CD4-positive, alpha-beta T cell (primary cell): ENCODE data around the gene THOC5. TPM values are rescaled to one million over a fixed set of nuclear protein-coding genes. Genes with fewer than 3 reads are reported as not detected.

ENCODE experiments used
- ATAC-seq: fragments of 200-7000 bp; cut with Tn5 transposase; one replicate; pipeline ENCODE4 v1.10.0; 2022; ENCODE audit warnings: mild to moderate bottlenecking; ENCODE audit not compliant: poor library complexity
- CTCF ChIA-PET: fragments of 350-600 bp; sonication (Branson Sonifier 250); formaldehyde crosslinking; loops from one replicate; lab custom pipeline; 2021; ENCODE audit warnings: antibody characterized with exemption, inconsistent platforms; lab: Charles Lee
- POLR2A ChIA-PET: fragments of 350-600 bp; sonication (Branson Sonifier 250); formaldehyde crosslinking; loops from one replicate; lab custom pipeline; 2021; ENCODE audit warnings: antibody characterized with exemption, inconsistent platforms; lab: Charles Lee
- DNase-seq, 14 experiments: peaks; one replicate each; pipeline ENCODE4 v3.0.0-alpha.2; 2013 to 2020; ENCODE audit warnings: mixed read lengths in 2 of 14
- H3K27ac ChIP-seq, 2 donors: one replicate each; pipeline versions ENCODE4 v1.5.1 to v1.7.0; 2013; ENCODE audit warnings: low read length in 2 of 2, low read depth in 1 of 2, mild to moderate bottlenecking in 1 of 2
- H3K27me3 ChIP-seq, 2 experiments: 1 replicate in 1 of 2; 2 replicates in 1 of 2; pipeline versions ENCODE4 v1.6.1 to v1.7.0; 2013; ENCODE audit warnings: low read length in 2 of 2, control low read depth in 1 of 2, mild to moderate bottlenecking in 1 of 2, moderate library complexity in 1 of 2; ENCODE audit not compliant: insufficient read depth in 2 of 2, control insufficient read depth in 1 of 2
- H3K36me3 ChIP-seq: one replicate; pipeline ENCODE4 v1.6.1; 2013; ENCODE audit warnings: low read length, control low read depth; ENCODE audit not compliant: insufficient read depth
- H3K4me1 ChIP-seq: one replicate; pipeline ENCODE4 v1.6.1; 2013; ENCODE audit warnings: low read length, control low read depth; ENCODE audit not compliant: insufficient read depth
- H3K4me3 ChIP-seq: one replicate; pipeline ENCODE4 v1.5.1; 2013; ENCODE audit warnings: mild to moderate bottlenecking, low read length, moderate library complexity
- H3K9me3 ChIP-seq, 2 experiments: 1 replicate in 1 of 2; 2 replicates in 1 of 2; pipeline versions ENCODE4 v1.6.1 to v1.7.0; 2013; ENCODE audit warnings: low read length in 2 of 2, mild to moderate bottlenecking in 2 of 2, control low read depth in 1 of 2, moderate library complexity in 1 of 2; ENCODE audit not compliant: control insufficient read depth in 1 of 2, insufficient read depth in 1 of 2
- H3K27ac Mint-ChIP-seq: one replicate; pipeline ENCODE4 v1.8.0; 2020; ENCODE audit warnings: mixed read lengths
- H3K27me3 Mint-ChIP-seq: one replicate; pipeline ENCODE4 v1.8.0; 2021; ENCODE audit warnings: mixed read lengths
- H3K36me3 Mint-ChIP-seq: one replicate; pipeline ENCODE4 v1.8.0; 2021; ENCODE audit warnings: low read depth, mixed read lengths
- H3K4me1 Mint-ChIP-seq: one replicate; pipeline ENCODE4 v1.8.0; 2021; ENCODE audit warnings: low read depth, mixed read lengths
- H3K4me3 Mint-ChIP-seq: one replicate; pipeline ENCODE4 v1.8.0; 2020; ENCODE audit warnings: mild to moderate bottlenecking, mixed read lengths
- H3K9me3 Mint-ChIP-seq: one replicate; pipeline ENCODE4 v1.8.0; 2020; ENCODE audit warnings: mixed read lengths
- intact Hi-C, 2 experiments: fragments of 100-400 bp; cut with DNase I in 1 of 2; cut with micrococcal nuclease in 1 of 2; formaldehyde crosslinking; loops; one replicate each; pipeline versions ENCODE4 v1.15.1 to v1.9.0; 2023 to 2025; cut with DNase I, micrococcal nuclease
- total RNA-seq, 174 experiments: library from RNA in 2 of 174; stranded (reverse) in 2 of 174; gene quantifications; one replicate each; pipeline ENCODE4 v1.2.3 and lab custom pipeline; 2021 to 2026
- TF ChIP-seq, protein P1 (sequence below): fragments of 200-600 bp; IDR thresholded peaks from one replicate; pipeline ENCODE4 v1.8.0; 2022; ENCODE audit warnings: antibody characterized with exemption, mild to moderate bottlenecking

The THOC5 gene
- total RNA-seq, 2 experiments from 2014 or later: 27.1 to 32.9 TPM

- H3K4me1 ChIP-seq: peaks cover 1% of the 10 kb centered on the region
- no peaks in the 10 kb centered on the region for H3K27me3 Mint-ChIP-seq
- no peak overlapping the region for H3K27ac ChIP-seq
- TF ChIP-seq, protein P1, sequence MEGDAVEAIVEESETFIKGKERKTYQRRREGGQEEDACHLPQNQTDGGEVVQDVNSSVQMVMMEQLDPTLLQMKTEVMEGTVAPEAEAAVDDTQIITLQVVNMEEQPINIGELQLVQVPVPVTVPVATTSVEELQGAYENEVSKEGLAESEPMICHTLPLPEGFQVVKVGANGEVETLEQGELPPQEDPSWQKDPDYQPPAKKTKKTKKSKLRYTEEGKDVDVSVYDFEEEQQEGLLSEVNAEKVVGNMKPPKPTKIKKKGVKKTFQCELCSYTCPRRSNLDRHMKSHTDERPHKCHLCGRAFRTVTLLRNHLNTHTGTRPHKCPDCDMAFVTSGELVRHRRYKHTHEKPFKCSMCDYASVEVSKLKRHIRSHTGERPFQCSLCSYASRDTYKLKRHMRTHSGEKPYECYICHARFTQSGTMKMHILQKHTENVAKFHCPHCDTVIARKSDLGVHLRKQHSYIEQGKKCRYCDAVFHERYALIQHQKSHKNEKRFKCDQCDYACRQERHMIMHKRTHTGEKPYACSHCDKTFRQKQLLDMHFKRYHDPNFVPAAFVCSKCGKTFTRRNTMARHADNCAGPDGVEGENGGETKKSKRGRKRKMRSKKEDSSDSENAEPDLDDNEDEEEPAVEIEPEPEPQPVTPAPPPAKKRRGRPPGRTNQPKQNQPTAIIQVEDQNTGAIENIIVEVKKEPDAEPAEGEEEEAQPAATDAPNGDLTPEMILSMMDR: no peak
- ChIA-PET CTCF (interaction anchor here (1.2 kb wide), 1 partner anchor 31 kb away, joined by 5 read pairs; no protein-coding TSS in a partner anchor), POLR2A (interaction anchor here (0.6 kb wide), 1 partner anchor 9 kb away, joined by 3 read pairs; no protein-coding TSS in a partner anchor)
- H3K36me3 Mint-ChIP-seq: peaks cover 13% of the 10 kb centered on the region
- no peaks in the 10 kb centered on the region for H3K27me3 ChIP-seq
- no peak overlapping the region for H3K27ac Mint-ChIP-seq
- ATAC-seq (no peak), DNase-seq (no peak)
- H3K4me1 Mint-ChIP-seq: peaks cover 5% of the 10 kb centered on the region
- H3K4me3 Mint-ChIP-seq: no peak overlapping the region
- H3K9me3 Mint-ChIP-seq: no peaks in the 10 kb centered on the region
- H3K36me3 ChIP-seq: peaks cover 3% of the 10 kb centered on the region
- H3K9me3 ChIP-seq: no peaks in the 10 kb centered on the region
- intact Hi-C loops: no loop called here
- H3K4me3 ChIP-seq: no peak overlapping the region
Measured at GRCh38 chr22:29574762-29575450, 21.3 kb upstream of the THOC5 start.

- Histone ChIP-seq H3K36me3 (peaks cover 20% of the 10 kb centered on the region), H3K9me3 (no peaks in the 10 kb centered on the region), H3K4me3 (no peak overlapping the region), H3K27ac (no peak overlapping the region), H3K4me1 (no peaks in the 10 kb centered on the region), H3K27me3 (no peaks in the 10 kb centered on the region)
- TF ChIP-seq, protein P1: no peak
- intact Hi-C loops: no loop called here
- CTCF ChIA-PET: no interaction called here
- DNase-seq (no peak), ATAC-seq (no peak)
- Mint-ChIP-seq H3K27ac (no peak overlapping the region), H3K36me3 (peaks cover 30% of the 10 kb centered on the region), H3K4me1 (no peaks in the 10 kb centered on the region), H3K9me3 (no peaks in the 10 kb centered on the region), H3K27me3 (no peaks in the 10 kb centered on the region), H3K4me3 (no peak overlapping the region)
- POLR2A ChIA-PET: no interaction called here
Measured at GRCh38 chr22:29570912-29571549, 17.5 kb upstream of the THOC5 start.

GRCh38 chr22:29570456-29570855, 16.9 kb upstream of the THOC5 start:
- no peaks in the 10 kb centered on the region for H3K27me3 ChIP-seq
- no peak overlapping the region for H3K27ac ChIP-seq
- H3K4me3 Mint-ChIP-seq: no peak overlapping the region
- TF ChIP-seq, protein P1: no peak
- POLR2A ChIA-PET: no interaction called here
- peaks cover 21% of the 10 kb centered on the region for H3K36me3 ChIP-seq
- H3K4me1 Mint-ChIP-seq: no peaks in the 10 kb centered on the region
- no peaks in the 10 kb centered on the region for H3K9me3 ChIP-seq
- H3K4me3 ChIP-seq: no peak overlapping the region
- H3K4me1 ChIP-seq: no peaks in the 10 kb centered on the region
- H3K27me3 Mint-ChIP-seq: no peaks in the 10 kb centered on the region
- H3K9me3 Mint-ChIP-seq: no peaks in the 10 kb centered on the region
- H3K27ac Mint-ChIP-seq: no peak overlapping the region
- CTCF ChIA-PET: no interaction called here
- ATAC-seq (no peak), DNase-seq (no peak)
- peaks cover 30% of the 10 kb centered on the region for H3K36me3 Mint-ChIP-seq
- intact Hi-C loops: no loop called here
